ENCODE measurements around the gene KCNJ10.
A peak's percentile ranks its signal among the peaks of the same experiment; 100 is the strongest.
"Not testable (repeated sequence)": the region's sequence is repeated elsewhere in the genome, so short reads cannot be mapped to it uniquely, and the experiment has no call there.

The KCNJ10 gene

DNA sequence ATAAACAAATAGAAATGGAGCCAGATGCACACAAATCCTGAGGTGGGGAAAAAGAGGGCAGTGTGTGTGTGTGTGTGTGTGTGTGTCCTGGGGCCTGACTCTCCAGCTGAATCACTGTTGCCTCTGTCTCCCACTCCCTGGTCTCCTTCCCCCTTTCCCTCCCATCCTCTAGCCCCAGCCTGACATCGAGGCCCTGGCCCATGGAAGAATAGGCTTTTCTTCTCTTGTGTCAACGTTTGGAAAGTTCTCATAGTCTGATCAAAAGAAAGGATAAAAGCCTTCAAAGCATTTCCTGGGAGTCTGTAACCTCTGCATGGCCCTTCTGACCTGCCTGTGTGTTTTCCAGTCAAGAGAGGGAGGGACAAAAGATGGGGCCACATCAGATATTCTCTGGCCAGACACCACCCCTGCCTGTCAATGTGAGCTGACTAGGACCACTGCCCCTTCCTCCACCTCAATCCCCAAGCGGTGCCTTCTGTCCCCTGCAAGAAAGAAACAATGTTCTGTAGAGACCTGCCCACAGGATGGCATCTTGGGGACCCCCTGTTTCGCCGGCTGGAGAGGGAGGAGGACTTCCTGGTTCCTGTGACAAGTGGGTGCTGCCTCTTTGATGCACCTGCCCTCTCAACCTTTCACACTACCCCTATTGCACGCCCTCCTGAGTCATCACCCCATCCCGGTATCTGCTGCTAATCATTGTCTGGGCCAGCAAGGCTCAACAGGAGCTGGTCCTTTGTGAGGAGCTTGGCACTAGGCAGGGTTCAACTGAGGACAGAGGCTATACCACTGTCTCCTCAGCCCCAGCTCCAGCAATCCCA, 16.2 kb downstream of the KCNJ10 start:
- no peak for DNase-seq

DNA sequence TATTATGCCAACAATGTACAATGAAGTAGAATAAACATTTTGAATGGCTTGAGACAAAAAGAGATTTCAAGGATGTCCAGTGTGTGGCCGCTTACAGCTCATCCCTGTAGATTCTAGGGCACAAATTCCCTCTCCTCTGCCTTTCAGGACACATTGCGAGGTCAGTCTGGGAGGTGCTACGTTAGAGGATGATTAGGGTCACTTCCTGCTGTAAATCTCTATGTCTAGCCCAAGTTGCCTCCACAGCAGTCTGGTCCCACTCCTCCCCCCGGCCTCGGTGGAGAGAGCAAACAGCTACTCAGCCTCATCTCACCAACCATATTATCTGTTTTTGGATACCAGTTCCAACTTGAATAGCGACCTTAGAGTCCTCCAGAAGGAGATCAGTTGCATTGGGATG, 17.0 kb downstream of the KCNJ10 start:
- DNase-seq: no peak

DNA sequence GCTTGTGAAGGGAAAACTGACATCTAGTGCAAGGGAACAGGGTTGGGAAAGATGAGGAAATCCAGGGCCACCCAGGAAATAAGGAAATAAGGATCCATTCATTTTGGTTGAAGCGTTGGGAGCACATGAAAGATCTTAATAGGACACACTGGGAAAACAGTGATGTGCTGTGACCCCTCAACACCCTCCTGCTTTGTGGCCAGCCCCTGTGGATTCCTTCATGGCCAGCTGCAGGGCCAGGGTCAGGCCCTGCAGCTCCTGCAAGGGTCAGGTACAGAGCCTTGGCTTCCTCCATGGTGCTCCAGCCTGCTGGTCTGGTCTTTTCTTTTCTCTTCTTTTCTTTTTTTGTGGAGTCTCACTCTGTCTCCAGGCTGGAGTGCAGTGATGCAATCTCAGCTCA, 19.3 kb downstream of the KCNJ10 start:
- no peak for DNase-seq

DNA sequence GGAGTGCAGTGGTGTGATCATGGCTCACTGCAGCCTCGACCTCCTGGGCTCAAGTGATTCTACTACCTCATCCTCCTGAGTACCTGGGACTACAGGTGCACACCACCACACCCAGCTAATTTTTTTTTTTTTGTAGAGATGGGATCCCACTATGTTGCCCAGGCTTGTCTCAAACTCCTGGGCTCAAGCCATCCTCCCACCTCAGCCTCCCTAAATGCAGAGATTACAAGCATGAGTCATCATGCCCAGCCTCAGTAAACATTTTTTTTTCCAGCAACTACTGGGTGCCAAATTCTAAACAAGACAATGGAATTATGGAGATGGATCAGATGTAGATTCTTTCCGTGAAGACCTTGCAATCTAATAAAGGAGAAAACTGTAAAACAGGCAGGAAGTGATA, 19.8 kb downstream of the KCNJ10 start:
- not testable (repeated sequence) for DNase-seq

DNA sequence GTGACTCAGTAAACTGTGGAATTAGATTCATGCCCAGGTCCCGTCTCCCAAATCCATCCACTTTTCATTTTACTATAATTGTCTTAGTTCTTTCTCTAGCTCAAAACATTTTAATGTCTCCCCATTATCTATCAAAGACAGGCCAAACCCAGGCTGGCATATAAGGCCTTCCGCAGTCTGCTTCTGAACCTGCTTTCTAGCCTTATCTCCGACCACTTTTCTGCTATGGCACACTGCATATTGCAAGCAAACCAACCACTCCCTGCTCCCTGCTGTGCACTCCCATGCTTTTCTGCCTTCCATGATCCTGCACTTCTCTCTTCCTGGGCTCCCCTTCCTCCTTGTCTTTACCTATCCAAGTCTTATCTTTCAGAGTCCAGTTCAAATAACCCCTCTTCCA, 20.9 kb downstream of the KCNJ10 start:
- no peak for DNase-seq

DNA sequence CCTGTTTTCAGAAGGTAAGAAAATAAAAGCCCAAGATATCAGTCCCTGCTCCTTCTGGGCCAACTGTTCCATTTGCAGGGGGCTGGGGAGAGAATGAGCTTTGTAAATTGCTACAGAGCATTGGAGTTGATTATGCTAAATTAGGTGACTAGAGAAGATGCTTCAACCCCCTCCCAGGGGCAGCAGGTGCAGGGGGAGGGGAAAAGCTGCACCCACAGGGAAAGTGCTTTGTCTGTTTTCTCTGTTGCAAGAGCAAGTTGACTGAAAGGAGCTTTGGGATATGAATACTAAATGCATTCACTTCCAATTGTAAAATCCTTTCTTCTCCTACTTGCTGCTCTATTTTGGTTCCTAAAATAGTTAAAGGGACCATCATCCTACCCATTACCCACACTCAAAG, 21.6 kb downstream of the KCNJ10 start:
- no peak for DNase-seq

DNA sequence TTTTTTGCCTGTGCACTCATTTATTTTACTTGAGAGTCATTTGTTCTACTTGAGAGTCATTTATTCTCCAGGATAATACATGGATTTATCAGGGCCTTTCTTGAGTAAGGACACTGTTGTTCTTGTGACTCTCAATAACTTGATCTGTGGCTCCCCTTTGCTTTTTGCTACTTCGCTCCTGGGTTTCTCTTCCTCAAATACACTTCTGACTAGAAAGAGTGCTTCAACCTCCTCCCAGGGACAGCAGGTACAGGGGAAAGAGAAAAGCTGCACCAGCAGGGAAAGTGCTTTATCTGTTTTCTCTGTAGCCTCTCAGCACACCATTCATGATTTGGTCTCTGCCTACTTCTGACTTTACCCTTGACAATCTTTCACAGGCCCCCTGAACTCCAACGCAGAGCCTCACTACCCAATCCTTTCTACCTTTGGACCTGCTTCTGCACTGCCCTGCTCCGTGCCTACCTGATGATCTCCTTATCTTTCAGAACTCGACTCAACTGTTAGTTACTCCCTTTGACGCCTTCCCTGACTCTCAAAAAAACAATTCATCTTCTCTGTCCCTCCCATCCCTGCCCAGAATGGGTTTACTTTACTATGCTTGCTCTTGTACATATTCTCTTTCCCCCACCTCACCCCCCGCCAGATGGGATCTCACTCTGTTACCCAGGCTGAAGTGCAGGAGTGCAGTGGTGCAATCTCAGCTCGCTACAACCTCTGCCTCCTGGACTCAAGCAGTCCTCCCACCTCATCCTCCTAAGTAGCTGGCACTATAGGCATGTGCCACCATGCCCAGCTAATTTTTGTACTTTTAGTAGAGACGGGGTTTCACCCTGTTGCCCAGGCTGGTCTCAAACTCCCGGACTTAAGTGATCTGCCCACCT, 22.6 kb downstream of the KCNJ10 start:
- DNase-seq: no peak

DNA sequence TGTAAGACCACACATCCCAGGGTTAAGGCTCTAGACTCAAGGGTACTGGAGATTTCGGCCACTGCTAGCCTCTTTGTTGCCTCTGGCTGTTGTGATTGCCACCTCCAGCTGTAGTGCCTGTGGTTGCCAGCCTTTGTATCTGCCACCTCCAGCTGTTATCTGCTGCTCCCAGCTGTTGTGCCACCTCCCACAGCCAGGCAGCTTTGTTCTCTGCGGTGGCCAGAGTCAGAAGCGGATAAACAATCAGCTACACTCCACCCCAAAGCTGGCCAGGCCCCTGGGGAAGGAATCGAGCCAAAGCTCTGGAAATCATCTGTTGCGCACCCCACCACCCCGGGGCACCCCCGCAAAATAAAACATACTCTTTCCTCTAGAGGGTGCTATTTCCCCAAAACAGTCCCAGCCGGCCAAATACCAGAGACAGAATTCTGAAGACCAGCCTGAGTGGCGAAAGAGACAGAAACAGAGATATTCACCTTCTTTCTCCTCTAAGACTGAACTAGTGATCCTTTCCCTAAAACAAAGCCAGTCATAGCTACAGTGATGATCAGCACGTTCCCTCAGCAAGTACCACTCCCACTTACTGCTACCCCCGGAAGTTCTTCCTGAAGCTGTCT, 23.4 kb downstream of the KCNJ10 start:
- no peak for DNase-seq

DNA sequence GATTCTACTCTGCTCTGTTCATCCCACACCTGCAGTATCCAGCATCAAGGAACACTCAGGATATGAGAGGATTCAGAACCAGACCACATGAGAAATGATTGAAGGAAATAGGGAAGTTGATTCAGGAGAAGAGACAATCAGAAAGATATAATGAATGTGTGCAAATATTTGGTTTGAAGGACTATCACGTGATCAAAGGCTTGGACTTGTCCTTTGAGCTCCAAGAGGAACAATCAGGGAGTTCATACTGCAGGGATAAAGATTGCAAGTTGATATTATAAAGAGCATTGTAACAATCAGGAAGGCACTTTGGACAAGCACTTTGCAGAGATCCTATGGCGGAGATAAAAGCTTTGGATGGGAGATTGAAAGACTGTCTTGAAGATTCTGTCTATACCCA, 24.3 kb downstream of the KCNJ10 start:
- DNase-seq: no peak

DNA sequence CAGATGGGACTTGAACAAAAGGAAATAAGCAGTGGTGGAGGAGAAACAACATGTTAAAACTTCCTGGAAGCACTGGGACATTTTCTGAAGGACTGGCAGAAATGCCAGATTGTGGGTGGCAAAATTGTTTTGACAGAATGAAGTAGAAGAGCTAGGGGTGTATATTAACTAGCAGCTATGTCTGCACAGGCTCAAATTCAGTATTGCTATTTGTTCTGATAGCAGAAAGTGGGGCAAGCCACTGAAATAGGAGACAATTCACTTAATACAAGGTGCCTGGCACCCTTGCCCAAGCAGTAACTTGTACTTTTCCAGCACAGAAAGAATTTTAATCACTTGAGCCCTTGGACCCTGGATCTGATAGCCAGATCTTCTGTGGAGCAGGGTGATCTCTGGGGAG, 26.4 kb downstream of the KCNJ10 start:
- DNase-seq: no peak

DNA sequence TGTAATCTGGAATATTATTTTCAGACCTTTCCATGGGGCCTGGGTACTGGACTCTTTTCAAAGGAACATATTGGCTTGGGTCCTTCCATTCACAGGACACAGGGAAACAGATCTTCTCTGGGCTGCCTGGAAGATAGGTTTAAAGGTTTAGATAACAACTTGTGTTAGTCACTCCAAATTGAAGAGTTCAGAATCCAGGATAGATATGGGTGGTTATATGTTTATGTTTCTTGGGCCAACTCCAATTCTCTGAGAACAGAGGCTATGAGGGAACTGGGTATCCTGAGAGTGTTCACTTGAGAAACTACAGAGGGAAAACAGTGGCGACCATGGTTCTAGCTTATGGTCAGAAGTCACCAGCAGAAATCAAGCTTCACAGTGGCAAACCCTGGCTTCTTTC, 29.5 kb downstream of the KCNJ10 start:
- DNase-seq: no peak

DNA sequence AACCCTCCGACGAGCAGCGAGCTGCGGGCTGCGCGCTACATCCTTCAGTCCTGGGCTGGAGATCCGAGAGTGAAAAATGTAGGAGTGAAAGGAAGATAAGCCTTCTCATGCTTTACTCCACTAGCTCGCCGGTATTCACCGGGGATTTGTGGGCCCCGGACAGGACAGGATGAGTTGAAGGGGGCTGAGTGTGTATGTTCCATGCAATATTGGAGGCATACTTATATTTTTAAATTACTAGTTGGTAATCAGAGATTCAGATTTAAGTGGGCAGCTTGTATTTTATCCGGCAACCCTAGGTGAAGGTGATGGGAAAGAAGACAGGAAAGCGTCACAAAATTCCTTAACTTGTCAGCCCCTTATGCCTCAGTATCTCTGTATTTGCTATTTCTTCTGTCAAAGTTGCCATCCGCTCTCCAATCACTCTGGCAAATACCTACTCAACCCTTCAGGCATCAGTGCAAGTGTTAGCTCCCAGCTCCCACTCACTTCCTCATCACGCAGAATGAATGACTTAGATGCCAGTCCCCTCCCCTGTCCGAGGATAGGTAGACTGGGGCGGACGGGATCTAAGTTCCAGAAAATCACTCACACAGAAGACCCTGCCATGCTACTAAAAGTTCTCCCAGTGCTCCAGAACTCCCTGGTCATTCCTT, 37.7 kb downstream of the KCNJ10 start:
- DNase-seq: no peak

DNA sequence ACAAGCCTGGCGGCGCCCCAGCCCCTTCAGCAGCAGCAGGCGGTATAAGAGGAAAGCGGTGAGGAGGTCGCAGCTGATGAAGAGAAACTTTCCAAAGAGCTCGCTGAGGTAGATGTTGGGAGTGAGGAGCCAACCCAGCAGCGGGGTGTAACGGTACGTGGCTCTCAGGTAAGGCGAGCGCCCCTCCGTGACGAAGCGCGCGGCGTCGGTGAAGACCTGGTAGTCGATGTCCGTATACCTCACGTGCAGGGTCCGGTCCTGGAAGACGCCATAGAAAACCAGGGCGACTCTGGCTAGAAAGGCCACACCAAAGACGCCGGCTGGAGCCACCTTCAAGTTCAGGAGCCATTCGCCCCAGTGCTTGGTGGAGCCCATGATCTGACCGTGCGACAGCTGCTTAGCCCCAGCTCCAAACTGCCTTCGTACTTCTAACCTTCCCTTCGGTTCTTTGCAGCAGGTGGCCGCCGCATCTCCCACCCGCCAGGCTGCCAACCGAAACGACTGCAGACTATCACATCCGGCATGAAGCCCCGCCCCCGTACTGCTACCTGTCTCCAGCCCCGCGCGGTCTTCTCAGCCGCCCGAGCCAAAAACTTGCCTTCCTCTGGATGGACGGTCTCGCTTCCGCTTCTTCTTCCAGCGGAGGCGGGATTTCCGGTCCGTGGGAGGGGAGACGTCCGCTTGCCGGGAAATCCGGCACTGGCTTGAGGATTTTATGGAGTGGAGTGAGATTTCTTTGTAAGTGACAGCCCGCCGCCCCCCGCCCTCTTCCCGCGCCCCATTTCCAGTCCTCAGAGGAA, 38.4 kb downstream of the KCNJ10 start, which contains the start of gene PIGM:
Gene PIGM (minus strand): TSS at position 626 of the 800 bp plus-strand sequence. CDS start 251 bp downstream, at position 375.
- DNase-seq: peak; percentile 27

DNA sequence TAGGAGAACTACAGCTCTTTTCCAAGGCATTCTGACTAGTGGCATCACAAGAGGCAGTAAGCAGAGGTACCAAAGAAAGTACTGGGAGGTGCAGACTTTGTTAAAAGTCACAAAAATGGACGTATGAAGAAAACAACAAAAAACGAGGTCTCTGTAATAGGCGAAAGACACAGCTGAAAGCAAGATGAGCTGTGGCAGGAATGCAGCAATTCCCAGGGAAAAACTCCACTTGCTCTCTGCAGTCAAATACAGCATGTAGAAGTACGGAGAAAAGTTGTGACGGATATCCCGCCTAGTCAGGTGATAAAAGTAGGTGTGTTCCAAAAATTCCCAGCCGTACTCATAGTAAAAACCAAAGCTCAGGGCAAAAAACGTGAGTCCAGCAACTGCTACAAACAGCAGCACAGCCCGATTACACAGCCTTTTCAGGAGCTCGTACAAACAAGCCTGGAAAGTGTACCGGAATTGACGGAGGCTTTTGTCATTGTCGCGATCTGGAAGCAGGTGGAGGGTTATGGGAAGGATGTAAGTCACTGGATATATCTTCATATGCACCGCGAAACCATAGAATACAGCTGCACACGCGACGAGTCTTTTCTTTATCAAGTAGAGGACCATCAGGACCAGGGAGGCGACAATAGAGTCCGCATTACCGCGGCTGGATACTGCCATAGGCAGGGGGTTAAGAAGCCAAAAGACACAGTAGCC, 39.1 kb downstream of the KCNJ10 start:
- no peak for DNase-seq

DNA sequence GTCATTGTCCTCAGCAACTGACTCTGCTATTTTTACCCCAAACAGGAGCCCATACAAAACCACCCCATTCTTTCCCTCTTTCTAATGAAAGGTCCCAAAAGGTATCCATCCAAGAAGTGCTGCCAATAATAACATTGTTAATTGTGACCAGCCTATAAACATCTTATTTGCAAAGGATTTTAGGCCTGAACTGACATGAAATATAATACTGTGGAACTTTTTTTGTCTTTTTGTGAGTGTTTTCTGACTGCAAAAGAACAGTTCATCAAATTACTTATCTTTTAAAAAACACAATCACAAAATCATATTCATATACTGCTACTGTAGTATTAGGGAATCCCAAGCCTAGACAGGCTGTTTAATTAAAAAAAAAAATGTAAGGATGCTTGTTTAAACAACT, 41.5 kb downstream of the KCNJ10 start:
- DNase-seq: no peak

DNA sequence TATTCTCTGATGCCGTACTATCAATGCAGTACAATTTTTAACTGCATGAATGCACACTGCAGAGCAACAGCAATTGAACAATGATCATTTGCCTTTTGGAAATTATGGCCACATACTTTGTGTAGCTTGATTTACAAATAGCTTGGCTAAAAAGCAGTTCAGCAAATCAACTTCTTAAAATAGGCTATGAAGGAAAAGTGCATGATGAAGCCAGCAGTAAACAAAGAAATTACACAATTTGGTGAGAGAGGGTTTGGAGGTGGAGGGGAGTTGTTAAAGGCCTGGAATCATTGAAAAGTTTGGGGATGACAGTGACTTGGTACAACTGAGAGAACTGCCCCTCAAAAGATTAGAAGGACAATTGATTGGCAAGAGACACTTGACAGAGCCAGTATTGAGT, 44.6 kb downstream of the KCNJ10 start:
- DNase-seq: no peak

DNA sequence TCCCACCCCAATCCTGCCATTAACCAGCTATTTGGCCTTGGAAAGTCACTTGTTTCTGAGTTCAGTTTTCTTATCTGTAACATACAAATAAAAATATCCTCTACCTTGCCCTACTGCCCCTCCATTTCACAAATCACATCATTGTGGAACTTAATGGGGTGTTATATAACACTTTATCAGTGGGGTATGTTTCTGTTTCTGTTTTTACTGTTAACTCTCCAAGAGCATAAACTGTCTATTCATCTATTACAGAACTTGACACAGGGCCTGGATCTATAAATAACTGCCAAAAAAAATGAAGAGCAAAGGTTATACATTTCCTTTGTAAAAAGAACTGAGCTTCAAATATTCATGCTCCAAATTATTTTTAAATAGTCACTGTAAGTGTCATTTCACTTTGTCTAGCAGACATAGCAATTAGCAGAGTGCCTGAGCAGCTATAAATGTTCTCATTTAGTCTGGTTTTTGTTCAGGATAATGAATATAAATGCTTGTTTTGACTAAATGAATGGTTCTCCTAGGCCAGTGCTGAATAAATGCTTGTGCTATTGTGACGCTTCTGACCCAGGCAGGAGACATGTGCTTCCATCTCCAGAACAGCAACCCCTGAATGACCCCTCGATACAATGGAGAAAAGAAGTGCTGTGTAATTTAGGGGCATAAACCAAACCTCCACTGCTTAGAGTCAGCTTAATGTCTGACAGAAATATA, 45.6 kb downstream of the KCNJ10 start:
- DNase-seq: no peak

DNA sequence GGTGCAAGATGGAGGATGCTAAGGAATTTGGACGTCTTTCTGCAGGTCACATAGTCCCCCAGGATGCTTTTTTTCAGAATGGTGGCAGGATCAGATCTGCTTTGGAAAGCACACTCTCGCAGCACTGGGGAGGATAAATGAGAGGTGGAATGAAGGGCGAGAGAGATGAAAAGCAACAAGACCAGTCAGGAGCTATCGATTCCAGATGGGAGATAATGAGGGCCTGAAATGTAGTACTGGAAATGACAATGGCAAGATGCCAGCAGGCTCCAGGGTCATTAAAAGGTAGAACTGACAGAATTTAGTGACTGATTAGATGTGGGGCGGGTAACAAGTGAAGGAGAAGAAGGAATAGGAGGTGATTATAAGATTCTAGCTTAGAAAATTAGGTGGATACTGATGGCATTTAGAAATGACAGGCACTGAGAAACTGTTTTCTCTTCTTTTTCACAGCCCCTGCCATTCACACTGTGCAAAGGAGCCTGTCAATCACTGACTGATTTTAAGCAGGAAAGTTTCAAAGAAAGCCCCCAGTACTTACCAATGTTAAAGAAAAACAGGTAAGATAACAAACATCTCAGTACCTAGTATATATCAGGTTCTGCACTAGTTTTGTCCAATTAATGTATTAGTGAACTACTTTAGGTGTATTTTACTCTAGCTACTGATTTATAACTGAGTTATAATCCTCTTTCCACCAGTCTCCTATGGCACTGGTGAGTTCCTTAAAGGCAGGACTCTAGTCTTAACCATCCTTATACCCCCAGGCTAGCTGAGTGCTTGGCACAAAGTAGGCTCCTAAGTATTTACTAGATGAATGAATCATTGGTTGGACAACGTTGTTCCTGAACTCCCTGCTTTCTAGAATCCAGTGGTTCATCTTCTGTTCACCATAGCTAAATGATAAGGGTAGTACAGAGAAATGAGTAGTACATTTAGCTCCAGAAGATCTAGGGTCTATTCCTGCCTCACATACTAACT, 47.3 kb downstream of the KCNJ10 start:
- no peak for DNase-seq

DNA sequence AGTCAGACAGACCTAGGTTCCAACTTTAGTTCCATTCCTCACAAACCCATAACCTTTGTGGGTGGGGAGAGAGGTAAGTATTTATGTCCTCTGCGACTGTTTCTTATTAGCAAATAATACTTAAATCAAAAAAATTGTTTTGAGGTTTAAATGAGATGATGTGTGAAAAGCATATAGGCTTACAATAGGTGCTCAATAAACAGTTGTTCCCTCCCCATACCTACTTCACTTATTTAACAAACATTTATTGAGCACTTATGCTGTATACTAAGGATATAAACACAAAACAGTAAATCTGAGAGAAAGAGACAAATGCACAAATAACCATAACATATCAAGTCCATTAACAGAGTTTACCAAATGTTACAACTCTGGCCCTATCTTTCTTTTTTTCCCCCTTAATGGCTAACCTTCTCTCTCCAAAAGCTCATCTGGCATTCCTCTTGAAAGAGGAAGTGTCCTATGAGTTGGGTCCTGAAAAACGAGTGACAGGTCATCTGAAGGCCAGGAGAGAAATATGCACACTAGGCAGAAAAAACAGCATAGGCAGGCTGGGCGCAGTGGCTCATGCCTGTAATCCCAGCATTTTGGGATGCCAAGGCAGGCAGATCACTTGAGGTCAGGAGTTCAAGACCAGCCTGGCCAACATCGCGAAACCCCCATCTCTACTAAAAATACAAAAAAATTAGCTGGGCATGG, 48.4 kb downstream of the KCNJ10 start:
- DNase-seq: no peak
